Measurements from ENCODE around the gene PTPRN2. TPM values are rescaled to one million over a fixed set of nuclear protein-coding genes. Genes with fewer than 3 reads are reported as not detected.

Gene PTPRN2
- total and polyA plus RNA-seq, 2 donors (not counting 1 experiment from before 2014, with no cell fraction given): 0.54 to 1.2 TPM

- H3K9ac ChIP-seq (ENCODE audit: insufficient read depth, low read length): no peak overlapping the region
- no peaks in the 10 kb centered on the region for H3K4me1 ChIP-seq (ENCODE audit: control insufficient read depth, extremely low read depth, insufficient read depth, low read length)
- no peak overlapping the region for H2AFZ ChIP-seq (ENCODE audit: low read length)
- H3K9me3 ChIP-seq (ENCODE audit: control insufficient read depth, insufficient read depth, low read depth, low read length): no peaks in the 10 kb centered on the region
- no peaks in the 10 kb centered on the region for H3K27me3 ChIP-seq (ENCODE audit: control insufficient read depth, insufficient read depth, low read length)
- H4K20me1 ChIP-seq (ENCODE audit: control insufficient read depth, extremely low read depth, insufficient read depth, low read length): no peaks in the 10 kb centered on the region
- no peak overlapping the region for H3K27ac ChIP-seq (ENCODE audit: insufficient read depth, low read length)
- H3K36me3 ChIP-seq (ENCODE audit: control insufficient read depth, insufficient read depth, low read length): no peaks in the 10 kb centered on the region
- no peak overlapping the region for H3K4me3 ChIP-seq (replicated peaks in 1 of 4; ENCODE audit: control extremely low read depth in 1 of 4, insufficient read depth in 1 of 4, low read depth in 3 of 4, low read length in 4 of 4)
- H3K79me2 ChIP-seq (ENCODE audit: control insufficient read depth, insufficient read depth, low read length): no peaks in the 10 kb centered on the region
- TF ChIP-seq EZH2 (IDR thresholded peaks at IDR 0.05; ENCODE audit: low read length, missing control alignments) (no peak), CTCF (conservative IDR thresholded peaks at IDR 0.05 in 1 of 2, IDR thresholded peaks at IDR 0.05 in 1 of 2; ENCODE audit: low read depth in 1 of 2, low read length in 2 of 2) (no peak)
- no peak for DNase-seq (ENCODE audit: low read depth in 2 of 2)
- no peak overlapping the region for H3K4me2 ChIP-seq (ENCODE audit: extremely low read depth, insufficient read depth, low read length)
These were observed 567.6 kb downstream of the PTPRN2 start for GRCh38 chr7:158019726-158020705.

GRCh38 chr7:158018971-158019645 is 568.5 kb downstream of the PTPRN2 start:
- H3K36me3 ChIP-seq (ENCODE audit: control insufficient read depth, insufficient read depth, low read length): no peaks in the 10 kb centered on the region
- no peaks in the 10 kb centered on the region for H4K20me1 ChIP-seq (ENCODE audit: control insufficient read depth, extremely low read depth, insufficient read depth, low read length)
- no peaks in the 10 kb centered on the region for H3K79me2 ChIP-seq (ENCODE audit: control insufficient read depth, insufficient read depth, low read length)
- H3K4me1 ChIP-seq (ENCODE audit: control insufficient read depth, extremely low read depth, insufficient read depth, low read length): no peaks in the 10 kb centered on the region
- DNase-seq (ENCODE audit: low read depth in 2 of 2): no peak
- no peaks in the 10 kb centered on the region for H3K27me3 ChIP-seq (ENCODE audit: control insufficient read depth, insufficient read depth, low read length)
- TF ChIP-seq EZH2 (IDR thresholded peaks at IDR 0.05; ENCODE audit: low read length, missing control alignments) (no peak), CTCF (conservative IDR thresholded peaks at IDR 0.05 in 1 of 2, IDR thresholded peaks at IDR 0.05 in 1 of 2; ENCODE audit: low read depth in 1 of 2, low read length in 2 of 2) (no peak)
- H3K9me3 ChIP-seq (ENCODE audit: control insufficient read depth, insufficient read depth, low read depth, low read length): no peaks in the 10 kb centered on the region
- H2AFZ ChIP-seq (ENCODE audit: low read length): no peak overlapping the region
- H3K4me2 ChIP-seq (ENCODE audit: extremely low read depth, insufficient read depth, low read length): no peak overlapping the region
- no peak overlapping the region for H3K27ac ChIP-seq (ENCODE audit: insufficient read depth, low read length)
- H3K9ac ChIP-seq (ENCODE audit: insufficient read depth, low read length): no peak overlapping the region
- H3K4me3 ChIP-seq (replicated peaks in 1 of 4; ENCODE audit: control extremely low read depth in 1 of 4, insufficient read depth in 1 of 4, low read depth in 3 of 4, low read length in 4 of 4): no peak overlapping the region

- no peaks in the 10 kb centered on the region for H4K20me1 ChIP-seq (ENCODE audit: control insufficient read depth, extremely low read depth, insufficient read depth, low read length)
- no peaks in the 10 kb centered on the region for H3K36me3 ChIP-seq (ENCODE audit: control insufficient read depth, insufficient read depth, low read length)
- H3K9ac ChIP-seq (ENCODE audit: insufficient read depth, low read length): no peak overlapping the region
- no peaks in the 10 kb centered on the region for H3K27me3 ChIP-seq (ENCODE audit: control insufficient read depth, insufficient read depth, low read length)
- H3K79me2 ChIP-seq (ENCODE audit: control insufficient read depth, insufficient read depth, low read length): no peaks in the 10 kb centered on the region
- H3K9me3 ChIP-seq (ENCODE audit: control insufficient read depth, insufficient read depth, low read depth, low read length): no peaks in the 10 kb centered on the region
- no peak overlapping the region for H2AFZ ChIP-seq (ENCODE audit: low read length)
- H3K4me2 ChIP-seq (ENCODE audit: extremely low read depth, insufficient read depth, low read length): no peak overlapping the region
- no peaks in the 10 kb centered on the region for H3K4me1 ChIP-seq (ENCODE audit: control insufficient read depth, extremely low read depth, insufficient read depth, low read length)
- H3K27ac ChIP-seq (ENCODE audit: insufficient read depth, low read length): no peak overlapping the region
- no peak for DNase-seq (ENCODE audit: low read depth in 2 of 2)
- H3K4me3 ChIP-seq (replicated peaks in 1 of 4; ENCODE audit: control extremely low read depth in 1 of 4, insufficient read depth in 1 of 4, low read depth in 3 of 4, low read length in 4 of 4): no peak overlapping the region
- TF ChIP-seq EZH2 (IDR thresholded peaks at IDR 0.05; ENCODE audit: low read length, missing control alignments) (no peak), CTCF (conservative IDR thresholded peaks at IDR 0.05 in 1 of 2, IDR thresholded peaks at IDR 0.05 in 1 of 2; ENCODE audit: low read depth in 1 of 2, low read length in 2 of 2) (no peak)
These were observed 569.4 kb downstream of the PTPRN2 start for GRCh38 chr7:158018098-158018762.

Data from fibroblast of lung (primary cell).